Measurements from ENCODE around the gene NEK8.
"Not testable (repeated sequence)": the region's sequence is repeated elsewhere in the genome, so short reads cannot be mapped to it uniquely, and the experiment has no call there.

NEK8 gene

DNA sequence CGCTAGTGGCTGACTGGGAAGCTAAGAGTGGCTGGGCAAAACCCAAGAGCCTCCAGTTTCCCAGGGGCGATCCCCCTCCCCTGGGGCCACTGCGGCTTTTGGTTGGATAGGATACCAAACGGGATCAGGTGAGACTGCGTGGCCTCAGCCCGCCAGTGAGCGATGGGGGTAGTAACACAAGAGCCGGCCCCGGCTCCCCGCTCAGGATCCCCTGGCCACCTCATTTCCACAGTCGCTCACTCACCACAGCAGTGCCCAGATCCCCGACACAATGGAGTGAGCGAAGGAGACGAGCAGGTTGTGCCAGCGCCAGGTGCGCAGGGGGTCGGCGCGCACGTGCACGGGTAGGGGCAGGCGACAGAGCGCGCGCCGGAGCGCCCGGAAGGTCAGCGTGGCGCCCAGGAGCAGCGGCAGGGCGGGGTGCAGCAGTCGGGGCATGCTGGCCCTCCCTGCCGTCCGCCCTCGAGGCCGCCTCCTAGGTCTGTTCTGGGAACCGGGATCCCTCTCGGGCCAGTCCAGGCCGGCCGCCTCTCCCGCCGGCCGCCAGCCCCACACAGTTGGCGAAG is 2.8 kb upstream of the NEK8 start:
- DNase-seq: peak; percentile 48

DNA sequence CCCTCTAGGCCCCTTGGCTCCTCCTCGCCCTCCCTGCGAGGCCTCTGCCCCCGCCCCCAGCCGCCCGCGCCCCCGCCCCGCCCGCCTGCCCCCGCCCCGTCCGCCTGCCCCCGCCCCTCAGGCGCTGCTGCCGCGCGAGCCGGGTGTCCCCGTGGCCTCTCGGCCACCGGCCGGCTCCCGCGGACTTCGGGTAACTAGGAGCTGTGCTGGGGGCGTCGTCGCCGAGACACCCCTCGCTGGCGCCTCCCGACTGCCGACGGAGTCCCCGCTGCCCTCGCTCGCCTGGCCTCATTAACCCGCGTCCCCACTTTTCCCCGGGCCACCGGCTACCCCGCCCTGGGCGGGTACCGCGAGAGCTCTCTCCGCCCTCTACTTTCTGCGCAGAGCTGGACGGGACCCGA is 2.4 kb upstream of the NEK8 start, which contains the start of gene TLCD1:
Gene TLCD1 (minus strand): TSS at position 8 of the 401 bp plus-strand sequence. CDS start 136 bp downstream, outside the sequence.
- DNase-seq: peak; percentile 69

DNA sequence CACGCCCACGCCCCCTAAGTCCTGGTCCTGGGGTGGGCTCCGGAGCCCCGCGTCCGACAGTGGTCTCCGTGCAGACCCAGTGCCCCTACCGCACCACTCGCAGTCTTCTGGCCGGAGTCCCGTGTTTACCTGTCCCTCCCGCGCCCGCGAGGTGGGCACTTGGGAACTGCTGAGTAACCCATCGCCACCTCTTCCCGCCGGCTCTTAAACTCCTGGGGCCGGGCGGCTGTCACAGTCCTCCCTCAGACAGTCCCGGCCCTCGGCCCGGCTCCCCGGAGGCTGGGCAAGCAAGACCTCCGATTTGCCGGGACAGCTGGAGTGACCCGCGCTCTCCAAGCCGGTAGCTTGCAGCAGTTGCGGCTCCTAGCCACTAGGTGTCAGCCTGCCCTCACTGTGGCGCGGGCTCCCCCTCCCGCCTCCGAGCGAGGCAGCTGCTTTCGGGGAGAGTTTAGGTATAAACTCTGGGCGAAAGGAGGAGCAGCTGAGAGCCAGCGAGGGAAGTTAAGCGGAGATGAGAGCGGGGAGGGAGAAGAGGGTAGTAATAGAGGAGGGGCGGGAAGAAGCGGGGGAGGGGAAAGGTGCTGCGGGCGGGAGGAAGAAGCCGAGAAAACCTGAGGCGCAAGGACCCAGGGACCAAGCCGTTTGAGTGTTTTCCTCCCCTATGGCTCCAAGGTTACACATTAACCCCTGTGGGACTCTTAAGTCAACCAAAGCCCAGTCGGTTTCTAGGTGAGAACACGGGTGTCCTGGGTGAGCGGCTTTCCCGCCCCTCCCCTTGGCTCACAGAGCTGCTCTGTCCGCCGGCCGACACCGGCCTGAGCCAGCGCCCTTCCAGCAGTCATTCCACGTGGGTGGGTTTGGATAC is 1.7 kb upstream of the NEK8 start:
- peak; percentile 83 for DNase-seq

DNA sequence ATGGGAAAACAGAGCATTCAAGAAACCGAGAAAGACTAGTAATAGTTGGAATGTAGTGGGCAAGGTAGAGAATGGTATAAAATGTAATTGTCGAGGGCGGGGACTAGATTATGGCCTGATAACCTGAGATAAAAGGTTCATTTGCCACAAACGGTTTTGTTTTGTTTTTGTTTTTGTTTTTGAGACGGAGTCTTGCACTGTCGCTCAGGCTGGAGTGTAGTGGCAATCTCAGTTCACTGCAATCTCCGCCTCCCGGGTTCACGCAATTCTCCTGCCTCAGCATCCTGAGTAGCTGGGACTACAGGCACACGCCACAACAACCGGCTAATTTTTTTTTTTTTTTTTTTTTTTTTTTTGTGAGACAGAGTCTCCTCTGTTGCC is 1.4 kb downstream of the NEK8 start:
- DNase-seq: no peak

DNA sequence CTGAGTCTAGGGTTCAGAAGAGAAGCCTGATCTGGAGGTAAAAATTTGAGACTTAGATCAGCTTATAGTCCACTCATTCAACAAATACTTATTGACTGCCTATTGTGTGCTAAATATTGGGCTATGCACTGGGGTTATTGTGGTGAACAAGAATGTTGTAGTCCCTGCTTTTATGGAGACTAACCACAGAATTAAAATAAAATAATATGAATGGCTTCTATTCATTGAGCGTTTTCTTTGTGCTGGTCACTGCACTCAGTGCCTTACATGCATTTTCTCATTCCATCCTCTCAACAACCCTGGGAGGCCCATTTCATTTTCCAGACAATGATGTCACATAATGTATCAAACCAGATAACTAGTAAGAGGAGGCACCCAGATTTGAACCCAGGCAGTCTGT is 4.8 kb downstream of the NEK8 start:
- no peak for DNase-seq

DNA sequence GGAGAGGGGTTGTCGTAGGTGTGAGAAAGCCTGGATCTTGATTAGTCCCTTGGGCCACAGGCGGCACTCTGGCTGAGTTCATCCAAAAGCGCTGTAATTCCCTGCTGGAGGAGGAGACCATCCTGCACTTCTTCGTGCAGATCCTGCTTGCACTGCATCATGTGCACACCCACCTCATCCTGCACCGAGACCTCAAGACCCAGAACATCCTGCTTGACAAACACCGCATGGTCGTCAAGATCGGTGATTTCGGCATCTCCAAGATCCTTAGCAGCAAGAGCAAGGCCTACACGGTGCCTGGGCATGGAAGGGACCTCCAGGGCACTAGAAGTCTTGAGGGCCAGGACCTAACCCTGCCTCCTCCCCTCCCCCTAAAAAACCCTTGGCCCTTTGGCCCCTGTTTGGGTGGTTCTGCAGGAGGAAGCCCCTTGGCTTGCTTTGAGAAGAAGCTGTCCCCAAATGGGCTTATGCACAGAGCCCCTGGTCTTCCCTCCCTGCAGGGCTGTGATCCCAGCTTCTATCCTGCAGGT is 6.2 kb downstream of the NEK8 start:
- DNase-seq: no peak

DNA sequence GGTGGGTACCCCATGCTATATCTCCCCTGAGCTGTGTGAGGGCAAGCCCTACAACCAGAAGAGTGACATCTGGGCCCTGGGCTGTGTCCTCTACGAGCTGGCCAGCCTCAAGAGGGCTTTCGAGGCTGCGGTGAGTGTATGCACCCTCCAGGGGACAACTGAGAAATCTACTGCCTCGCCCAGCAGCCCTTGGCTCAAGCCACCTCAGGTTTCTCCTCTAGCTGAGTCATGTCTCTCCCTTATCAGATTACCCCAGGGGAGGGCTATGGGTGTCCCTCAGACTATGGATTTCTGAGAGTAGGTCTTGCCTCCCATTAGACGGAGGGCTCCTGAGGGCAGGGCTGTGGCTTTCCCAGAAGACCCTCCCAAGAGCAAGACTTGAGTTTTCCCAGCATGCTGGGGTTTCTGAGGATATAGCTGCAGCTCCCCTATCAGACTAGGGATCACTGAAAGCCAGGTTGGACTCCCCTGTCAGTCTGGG is 6.7 kb downstream of the NEK8 start:
- no peak for DNase-seq

DNA sequence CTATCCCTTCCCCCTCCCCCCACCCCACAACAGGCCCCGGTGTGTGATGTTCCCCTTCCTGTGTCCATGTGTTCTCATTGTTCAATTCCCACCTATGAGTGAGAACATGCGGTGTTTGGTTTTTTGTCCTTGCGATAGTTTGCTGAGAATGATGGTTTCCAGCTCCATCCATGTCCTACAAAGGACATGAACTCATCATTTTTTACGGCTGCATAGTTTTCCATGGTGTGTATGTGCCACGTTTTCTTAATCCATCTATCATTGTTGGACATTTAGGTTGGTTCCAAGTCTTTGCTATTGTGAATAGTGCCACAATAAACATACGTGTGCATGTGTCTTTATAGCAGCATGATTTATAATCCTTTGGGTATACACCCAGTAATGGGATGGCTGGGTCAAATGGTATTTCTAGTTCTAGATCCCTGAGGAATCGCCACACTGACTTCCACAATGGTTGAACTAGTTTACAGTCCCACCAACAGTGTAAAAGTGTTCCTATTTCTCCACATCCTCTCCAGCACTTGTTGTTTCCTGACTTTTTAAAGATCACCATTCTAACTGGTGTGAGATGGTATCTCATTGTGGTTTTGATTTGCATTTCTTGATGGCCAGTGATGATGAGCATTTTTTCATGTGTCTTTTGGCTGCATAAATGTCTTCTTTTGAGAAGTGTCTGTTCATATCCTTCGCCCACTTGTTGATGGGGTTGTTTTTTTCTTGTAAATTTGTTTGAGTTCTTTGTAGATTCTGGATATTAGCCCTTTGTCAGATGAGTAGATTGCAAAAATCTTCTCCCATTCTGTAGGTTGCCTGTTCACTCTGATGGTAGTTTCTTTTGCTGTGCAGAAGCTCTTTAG is 7.6 kb downstream of the NEK8 start:
- DNase-seq: not testable (repeated sequence)

DNA sequence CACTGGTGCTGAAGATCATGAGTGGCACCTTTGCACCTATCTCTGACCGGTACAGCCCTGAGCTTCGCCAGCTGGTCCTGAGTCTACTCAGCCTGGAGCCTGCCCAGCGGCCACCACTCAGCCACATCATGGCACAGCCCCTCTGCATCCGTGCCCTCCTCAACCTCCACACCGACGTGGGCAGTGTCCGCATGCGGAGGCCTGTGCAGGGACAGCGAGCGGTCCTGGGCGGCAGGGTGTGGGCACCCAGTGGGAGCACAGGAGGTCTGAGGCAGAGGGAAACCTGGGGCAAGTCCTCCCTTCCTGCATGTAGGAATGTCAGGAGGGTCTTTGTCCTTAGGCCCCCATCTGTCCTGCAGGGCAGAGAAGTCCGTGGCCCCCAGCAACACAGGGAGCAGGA is 8.7 kb downstream of the NEK8 start:
- no peak for DNase-seq

DNA sequence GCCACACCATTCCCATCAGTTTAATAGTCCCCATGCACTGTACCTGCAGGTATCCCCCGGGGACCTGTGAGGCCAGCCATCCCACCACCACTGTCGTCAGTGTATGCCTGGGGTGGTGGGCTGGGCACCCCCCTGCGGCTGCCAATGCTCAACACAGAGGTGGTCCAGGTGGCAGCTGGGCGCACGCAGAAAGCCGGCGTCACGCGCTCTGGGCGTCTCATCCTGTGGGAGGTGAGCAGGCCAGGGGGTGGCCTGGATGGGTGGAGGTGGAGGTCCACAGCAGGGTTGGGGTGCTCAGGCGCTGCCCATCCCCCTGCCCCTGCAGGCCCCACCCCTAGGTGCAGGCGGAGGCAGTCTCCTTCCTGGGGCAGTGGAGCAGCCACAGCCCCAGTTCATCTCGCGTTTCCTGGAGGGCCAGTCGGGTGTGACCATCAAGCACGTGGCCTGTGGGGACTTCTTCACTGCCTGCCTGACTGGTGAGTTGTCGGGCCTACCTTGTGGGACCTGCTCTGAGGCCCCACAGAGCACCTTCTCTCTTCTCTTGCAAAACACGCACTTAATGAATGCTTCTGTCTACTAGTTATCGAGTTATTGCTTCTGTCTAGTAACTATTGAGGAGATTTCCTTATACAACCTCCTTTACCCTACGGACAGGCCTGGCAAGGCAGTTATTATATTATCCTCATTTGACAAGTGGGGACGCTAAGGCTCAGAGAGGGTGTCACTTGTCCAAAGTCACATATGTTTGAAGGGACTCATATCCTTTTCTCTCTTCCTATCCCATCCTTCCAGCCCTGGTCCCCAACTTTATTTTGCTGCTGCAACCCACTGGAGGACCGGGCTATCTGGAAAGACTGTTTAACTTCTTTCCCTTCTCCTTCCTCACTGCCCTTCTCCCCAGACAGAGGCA is 9.4 kb downstream of the NEK8 start:
- no peak for DNase-seq

DNA sequence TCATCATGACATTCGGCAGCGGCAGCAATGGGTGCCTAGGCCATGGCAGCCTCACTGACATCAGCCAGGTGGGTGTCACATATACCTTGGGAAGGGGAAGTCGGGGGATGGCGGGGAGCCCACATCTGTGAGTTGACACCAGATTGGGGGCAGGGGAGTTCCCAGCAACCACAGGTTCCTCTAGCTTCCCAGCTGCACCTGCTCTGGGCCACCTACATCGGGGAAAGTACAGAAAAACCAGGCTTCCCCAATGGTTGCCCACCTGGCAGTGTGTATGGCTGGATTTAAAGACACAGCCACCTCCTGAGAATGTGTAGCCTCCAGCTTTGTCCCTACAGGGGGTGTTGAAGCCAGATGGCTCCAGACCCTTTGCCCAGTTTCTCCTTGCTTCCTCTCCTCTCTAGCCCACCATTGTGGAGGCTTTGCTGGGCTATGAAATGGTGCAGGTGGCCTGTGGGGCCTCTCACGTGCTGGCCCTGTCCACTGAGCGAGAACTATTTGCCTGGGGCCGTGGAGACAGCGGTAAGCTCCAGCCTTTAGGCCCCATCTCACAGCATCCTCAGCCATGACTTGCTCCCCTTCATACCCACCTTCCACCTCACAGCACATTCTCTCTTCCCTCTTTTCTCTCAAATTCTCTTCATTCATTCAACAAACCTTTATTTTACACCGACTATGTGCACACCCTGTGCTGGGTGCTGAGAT is 10.2 kb downstream of the NEK8 start:
- DNase-seq: no peak

DNA sequence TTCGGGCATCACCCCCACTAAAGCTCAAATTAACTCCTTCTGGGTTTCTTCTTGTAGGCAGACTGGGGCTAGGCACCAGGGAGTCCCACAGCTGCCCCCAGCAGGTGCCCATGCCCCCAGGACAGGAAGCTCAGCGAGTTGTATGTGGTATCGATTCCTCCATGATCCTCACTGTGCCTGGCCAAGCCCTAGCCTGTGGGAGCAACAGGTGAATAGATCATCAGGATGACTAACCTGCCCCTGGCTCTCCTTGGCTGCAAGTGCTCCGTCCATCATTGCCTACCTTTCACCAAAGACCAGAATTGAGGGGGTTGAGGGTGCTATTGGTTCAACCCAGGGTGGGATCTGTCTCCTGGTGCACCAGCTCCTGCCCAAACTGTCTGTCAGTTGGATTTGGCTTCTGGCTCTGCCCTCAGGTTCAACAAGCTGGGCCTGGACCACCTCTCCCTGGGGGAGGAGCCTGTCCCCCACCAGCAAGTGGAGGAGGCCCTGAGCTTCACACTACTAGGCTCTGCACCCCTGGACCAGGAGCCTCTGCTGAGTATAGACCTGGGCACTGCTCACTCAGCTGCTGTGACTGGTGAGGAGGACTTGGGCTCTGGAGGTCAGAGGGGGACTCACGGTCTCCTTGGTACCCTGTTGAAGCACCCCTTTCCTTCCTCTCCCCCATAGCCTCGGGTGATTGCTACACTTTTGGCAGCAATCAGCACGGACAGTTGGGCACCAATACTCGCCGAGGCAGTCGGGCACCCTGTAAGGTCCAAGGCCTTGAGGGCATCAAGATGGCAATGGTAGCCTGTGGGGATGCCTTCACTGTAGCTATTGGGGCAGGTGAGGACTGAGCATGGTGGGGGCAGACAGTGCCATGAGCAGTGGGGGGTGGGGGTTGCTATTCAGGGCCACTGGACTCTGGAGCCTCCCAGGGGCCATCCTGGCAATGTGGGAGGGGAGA is 12.1 kb downstream of the NEK8 start:
- DNase-seq: no peak

DNA sequence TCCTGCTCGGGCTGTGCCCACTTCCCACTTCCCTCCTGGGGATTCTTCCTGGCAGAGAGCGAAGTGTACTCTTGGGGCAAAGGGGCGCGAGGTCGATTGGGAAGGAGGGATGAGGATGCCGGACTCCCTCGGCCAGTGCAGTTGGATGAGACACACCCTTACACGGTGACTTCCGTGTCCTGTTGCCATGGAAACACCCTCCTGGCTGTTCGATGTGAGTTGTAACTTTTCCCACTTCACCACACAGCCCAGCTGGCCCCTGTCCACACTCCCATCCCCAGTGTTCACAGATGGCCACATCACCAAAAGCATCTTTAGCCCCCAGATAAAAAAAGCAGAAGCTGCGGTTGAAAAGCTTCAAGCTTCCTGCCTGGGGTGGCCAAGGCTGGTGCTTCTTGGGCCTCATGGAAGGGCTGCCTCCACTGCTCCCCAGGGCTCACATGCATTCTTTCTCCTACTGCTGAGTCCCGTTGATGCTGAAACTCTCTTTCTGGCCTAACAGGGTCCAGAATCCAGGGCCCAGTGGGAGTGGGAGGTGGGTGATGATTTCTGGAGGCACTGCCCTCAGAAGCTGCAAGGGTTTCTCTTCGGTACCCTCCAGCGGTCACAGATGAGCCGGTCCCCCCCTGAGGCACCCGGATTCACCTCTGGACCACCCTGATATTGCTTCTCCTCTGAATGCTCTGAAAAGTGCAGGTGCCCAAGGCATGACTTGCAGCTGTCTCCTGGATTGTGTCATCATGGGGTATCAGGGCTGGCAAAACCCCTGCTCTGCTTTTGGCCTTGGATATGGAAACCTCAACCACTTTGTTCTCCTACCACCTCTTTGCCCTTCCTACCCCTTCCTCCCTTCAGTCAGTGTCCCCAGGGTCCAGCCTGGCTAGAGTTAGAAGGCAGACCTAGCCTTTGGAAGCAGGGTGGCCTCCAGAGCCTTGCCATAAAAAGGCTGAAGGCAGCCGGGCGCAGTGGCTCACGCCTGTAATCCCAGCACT is 13.1 kb downstream of the NEK8 start:
- DNase-seq: no peak

DNA sequence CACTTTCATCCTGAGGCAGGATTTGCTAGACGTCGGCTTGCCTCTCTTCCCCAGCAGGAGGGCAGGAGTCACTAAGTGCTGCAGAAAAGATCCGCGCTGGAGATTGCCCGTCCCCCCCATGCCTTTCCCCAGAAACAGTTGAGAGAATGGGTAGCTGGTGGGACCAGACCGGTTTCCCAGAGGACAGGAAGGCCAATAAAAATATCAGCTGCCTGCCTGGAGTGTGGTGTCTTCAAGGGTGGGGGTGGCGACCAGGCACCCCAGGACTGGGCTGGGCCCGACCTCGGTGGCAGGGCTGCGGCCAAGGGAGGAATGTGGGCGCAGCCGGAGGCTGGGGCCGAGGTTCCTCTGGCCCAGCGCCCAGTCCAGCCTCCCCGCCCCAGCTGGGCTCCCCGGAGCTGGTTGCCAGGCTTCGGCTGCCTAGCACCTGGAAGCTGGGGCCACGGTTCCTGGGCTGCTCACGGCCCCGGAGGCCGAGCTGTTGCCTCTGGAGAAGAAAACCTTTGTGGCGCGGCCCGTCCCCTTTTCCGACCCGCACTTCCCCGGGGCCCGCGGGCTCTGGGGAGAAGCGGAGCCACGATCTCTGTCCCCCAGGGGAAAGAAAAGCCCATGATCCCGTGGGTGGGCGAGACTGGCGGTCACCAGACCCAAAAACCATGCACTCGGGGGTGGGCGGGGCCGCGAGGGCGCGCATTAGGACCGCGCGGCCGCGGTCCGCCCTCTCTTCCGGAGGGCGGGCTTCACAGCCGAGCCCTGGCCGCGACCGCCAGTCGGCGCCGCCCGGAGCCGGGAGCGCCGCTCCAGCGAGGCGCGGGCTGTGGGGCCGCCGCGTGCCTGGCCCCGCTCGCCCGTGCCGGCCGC is 14.9 kb downstream of the NEK8 start, which contains the start of gene TRAF4:
Gene TRAF4 (plus strand): TSS at position 769 of the 861 bp plus-strand sequence. CDS start 102 bp downstream, outside the sequence.
- peak; percentile 51 for DNase-seq

DNA sequence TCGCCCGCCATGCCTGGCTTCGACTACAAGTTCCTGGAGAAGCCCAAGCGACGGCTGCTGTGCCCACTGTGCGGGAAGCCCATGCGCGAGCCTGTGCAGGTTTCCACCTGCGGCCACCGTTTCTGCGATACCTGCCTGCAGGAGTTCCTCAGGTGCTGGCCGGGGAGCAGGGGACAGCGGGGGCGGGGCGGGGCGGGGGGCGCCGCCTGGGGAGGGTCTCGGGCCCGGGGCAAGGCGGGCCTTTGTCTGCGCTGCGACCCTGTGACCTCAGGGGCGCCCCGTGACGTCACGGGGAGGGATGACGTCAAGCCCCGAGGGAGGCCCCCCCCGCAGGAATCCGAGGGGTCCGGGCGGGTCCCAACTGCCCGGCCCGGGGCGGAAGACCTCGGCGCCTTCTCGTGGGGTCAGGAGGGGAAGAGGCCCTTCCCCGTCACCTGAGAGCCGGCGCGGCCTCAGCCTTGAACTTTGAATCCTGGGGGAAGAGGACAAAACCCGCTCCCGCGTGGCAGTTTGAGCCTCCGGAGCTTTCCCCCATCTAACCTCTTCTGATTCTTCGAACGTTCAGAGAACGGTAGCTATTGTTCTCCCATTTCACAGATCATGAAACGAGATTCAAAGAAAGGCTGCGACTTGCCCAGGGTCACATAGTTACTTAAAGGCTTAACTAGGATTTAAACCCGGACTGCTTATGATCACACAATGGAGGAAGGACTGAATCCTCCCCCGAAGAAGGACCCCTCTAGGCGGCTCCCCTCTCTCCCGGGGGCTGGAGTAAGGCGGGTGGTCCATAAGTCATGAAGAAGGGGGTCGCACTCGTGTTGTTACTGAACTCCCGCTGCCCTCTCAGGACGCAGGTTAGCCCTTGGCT is 15.8 kb downstream of the NEK8 start:
- no peak for DNase-seq

DNA sequence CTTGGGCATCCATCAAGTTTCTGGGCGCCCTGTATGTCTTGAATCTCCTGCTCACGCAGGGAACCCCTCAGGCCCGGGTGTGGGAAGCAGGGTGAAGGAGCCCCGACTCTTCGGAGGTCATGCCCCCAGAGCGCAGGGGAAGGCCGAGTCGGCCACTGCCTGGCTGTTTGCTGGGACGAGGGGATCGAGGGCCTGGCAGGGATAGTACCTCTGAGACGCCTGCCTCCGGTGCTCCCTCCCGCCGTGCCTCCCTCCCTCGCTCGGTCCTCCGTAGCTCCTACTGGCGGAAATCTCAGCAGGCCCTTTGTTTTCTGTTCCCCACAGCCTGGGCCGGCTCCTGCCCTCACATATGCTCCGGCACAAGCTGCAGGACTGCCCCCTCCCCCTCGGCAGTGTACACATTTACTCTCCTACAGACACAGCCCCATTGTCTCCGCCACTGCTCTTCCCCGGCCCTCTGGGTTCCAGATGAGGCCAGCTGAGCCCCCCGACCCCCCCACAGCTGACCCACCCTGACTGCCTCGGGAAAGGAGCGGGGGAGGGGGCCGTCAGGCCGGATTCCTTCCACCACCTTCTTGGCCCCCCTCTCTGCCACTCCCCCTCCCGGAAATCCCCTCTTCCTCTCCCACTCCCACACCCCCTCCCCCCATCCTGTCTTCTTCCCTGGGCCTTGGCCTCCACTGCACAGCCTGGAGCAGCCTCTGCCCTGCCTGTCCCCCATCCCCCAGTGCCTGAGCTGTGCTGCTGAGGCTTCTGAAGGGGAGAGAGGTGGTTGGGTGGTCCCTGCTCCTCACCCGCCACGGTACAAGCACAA is 16.6 kb downstream of the NEK8 start:
- DNase-seq: no peak

Measured in NK-92 treated with Interleukin-12 subunit alpha and Interleukin-12 subunit beta, amount 100 ng/mL, for 24 hours (cell line).